Activated CD4-positive, alpha-beta T cell treated with anti-CD3 and anti-CD28 coated beads, Interleukin-2, amount 10 ng/mL, durations not matched to agents 24 days and 14 days (primary cell): Measurements from ENCODE around the gene PRPH2. TPM values are rescaled to one million over a fixed set of nuclear protein-coding genes. Genes with fewer than 3 reads are reported as not detected.

Experiments
- DNase-seq: peaks from one replicate; pipeline ENCODE4 v3.0.0; 2022
- H3K27ac Mint-ChIP-seq: one replicate; pipeline ENCODE4 v1.8.0; 2022; ENCODE audit warnings: mild to moderate bottlenecking, mixed read lengths
- H3K27me3 Mint-ChIP-seq: one replicate; pipeline ENCODE4 v1.8.0; 2022; ENCODE audit warnings: mixed read lengths
- H3K36me3 Mint-ChIP-seq: one replicate; pipeline ENCODE4 v1.8.0; 2022; ENCODE audit warnings: low read depth, mild to moderate bottlenecking, mixed read lengths
- H3K4me1 Mint-ChIP-seq: one replicate; pipeline ENCODE4 v1.8.0; 2021; ENCODE audit warnings: mixed read lengths
- H3K4me3 Mint-ChIP-seq: one replicate; pipeline ENCODE4 v1.8.0; 2022; ENCODE audit warnings: mild to moderate bottlenecking, moderate library complexity, mixed read lengths
- H3K9me3 Mint-ChIP-seq: one replicate; pipeline ENCODE4 v1.8.0; 2021; ENCODE audit warnings: mixed read lengths
- intact Hi-C: fragments of 100-400 bp; cut with micrococcal nuclease; formaldehyde crosslinking; loops from one replicate; pipeline ENCODE4 v1.15.1; 2023
- total RNA-seq: library from RNA; stranded (reverse); gene quantifications from 2 replicates; pipeline ENCODE4 v1.2.3, GENCODE V29; 2022

The PRPH2 gene
- not detected in 2 replicates for total RNA-seq

DNA sequence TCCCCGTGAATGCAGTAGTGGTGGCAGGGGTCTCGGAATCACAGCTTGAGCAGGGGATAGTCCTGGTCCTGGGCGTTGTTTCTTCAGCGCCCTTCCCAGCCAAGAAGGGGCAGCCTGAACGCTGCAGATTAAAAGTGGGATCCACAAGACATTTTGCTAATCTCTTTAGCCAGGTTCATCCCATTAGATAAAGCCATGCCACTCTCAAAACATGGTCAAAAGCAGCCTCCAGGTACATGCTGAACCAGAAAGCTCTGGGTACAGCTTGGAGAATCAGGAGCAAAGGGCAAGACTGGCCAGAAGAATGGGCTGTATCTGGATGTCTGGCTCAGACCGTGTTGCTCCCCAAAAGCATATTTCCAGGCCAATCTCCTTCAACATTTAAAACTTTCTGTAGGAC is at the start of gene PRPH2:
Gene PRPH2 (minus strand): TSS at position 101 of the 400 bp plus-strand sequence. CDS start 263 bp downstream, outside the sequence.
- H3K27ac Mint-ChIP-seq: no peak within 1 kb of the TSS
- H3K27me3 Mint-ChIP-seq: peaks cover 4% of the 10 kb centered on the region
- intact Hi-C loops: no loop called here
- H3K9me3 Mint-ChIP-seq: no peaks in the 10 kb centered on the region
- H3K4me1 Mint-ChIP-seq: peaks cover 13% of the 10 kb centered on the region
- no peak within 1 kb of the TSS for H3K4me3 Mint-ChIP-seq
- H3K36me3 Mint-ChIP-seq: no peaks in the 10 kb centered on the region
- no peak for DNase-seq

DNA sequence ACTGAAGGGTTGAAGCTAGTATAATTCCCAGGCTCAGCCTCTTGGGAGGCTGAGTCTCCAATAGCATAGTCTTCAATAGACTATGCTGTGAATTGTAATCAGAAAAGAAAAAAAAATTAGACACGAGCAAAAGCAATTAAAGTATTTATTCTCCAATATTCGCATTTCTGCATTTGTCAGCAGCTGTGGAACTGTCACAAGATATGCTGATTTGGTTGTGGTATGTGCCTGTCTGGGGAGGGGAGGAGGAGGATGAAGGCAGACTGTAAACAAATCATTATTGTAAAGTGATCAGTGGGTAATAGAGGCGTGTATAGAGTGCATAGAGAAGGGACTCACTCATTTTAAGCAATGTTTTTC is 49.3 kb upstream of the PRPH2 start:
- peaks cover 55% of the 10 kb centered on the region for H3K4me1 Mint-ChIP-seq
- peak; percentile 77 for DNase-seq
- intact Hi-C loops: loop anchor here (1.0 to 5.0 kb wide), 4 partner anchors 11 to 204 kb away; partner anchors contain the start of genes BICRAL, CNPY3 and TBCC
- peak overlapping the region; percentile 83 for H3K4me3 Mint-ChIP-seq
- peak overlapping the region; percentile 99 for H3K27ac Mint-ChIP-seq
- peaks cover 16% of the 10 kb centered on the region for H3K36me3 Mint-ChIP-seq
- no peaks in the 10 kb centered on the region for H3K27me3 Mint-ChIP-seq
- H3K9me3 Mint-ChIP-seq: no peaks in the 10 kb centered on the region

- peaks cover 23% of the 10 kb centered on the region for H3K36me3 Mint-ChIP-seq
- peak overlapping the region; percentile 56 for H3K27ac Mint-ChIP-seq
- intact Hi-C loops: loop anchor here (2.0 to 5.0 kb wide), 2 partner anchors 159 to 203 kb away; partner anchors contain the start of gene CNPY3
- H3K9me3 Mint-ChIP-seq: no peaks in the 10 kb centered on the region
- no peaks in the 10 kb centered on the region for H3K27me3 Mint-ChIP-seq
- peaks cover 45% of the 10 kb centered on the region for H3K4me1 Mint-ChIP-seq
- H3K4me3 Mint-ChIP-seq: no peak overlapping the region
- DNase-seq: no peak
These were observed 47.4 kb upstream of the PRPH2 start for GRCh38 chr6:42769836-42770235.

GRCh38 chr6:42769051-42769450 is 46.7 kb upstream of the PRPH2 start:
- no peaks in the 10 kb centered on the region for H3K27me3 Mint-ChIP-seq
- no peak for DNase-seq
- H3K4me3 Mint-ChIP-seq: no peak overlapping the region
- no peaks in the 10 kb centered on the region for H3K9me3 Mint-ChIP-seq
- H3K36me3 Mint-ChIP-seq: peaks cover 23% of the 10 kb centered on the region
- intact Hi-C loops: no loop called here
- H3K4me1 Mint-ChIP-seq: peaks cover 37% of the 10 kb centered on the region
- no peak overlapping the region for H3K27ac Mint-ChIP-seq

DNA sequence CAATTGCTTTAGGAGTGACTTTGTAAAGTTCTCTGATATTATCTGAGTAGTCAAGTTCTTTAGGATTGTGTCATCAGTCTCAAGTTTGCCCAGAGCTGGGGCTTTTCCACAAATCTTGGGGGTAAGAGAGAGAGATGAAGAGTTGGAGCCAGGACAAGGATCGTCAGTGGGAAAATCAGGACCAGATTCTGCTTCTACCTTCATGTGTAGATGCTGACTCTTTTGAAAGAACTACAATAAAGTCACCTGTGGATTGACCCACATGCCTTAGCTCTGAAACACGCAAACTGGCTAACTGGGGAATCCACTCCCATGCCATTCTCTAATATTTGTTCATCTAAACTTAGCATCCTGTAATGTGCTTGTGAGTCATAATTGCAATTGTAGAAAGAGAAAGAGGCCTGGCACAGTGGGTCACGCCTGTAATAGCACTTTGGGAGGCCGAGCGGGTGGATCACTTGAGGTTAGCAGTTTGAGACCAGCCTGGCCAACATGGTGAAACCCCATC is 43.8 kb upstream of the PRPH2 start:
- intact Hi-C loops: no loop called here
- H3K27ac Mint-ChIP-seq: no peak overlapping the region
- H3K4me1 Mint-ChIP-seq: peaks cover 17% of the 10 kb centered on the region

DNA sequence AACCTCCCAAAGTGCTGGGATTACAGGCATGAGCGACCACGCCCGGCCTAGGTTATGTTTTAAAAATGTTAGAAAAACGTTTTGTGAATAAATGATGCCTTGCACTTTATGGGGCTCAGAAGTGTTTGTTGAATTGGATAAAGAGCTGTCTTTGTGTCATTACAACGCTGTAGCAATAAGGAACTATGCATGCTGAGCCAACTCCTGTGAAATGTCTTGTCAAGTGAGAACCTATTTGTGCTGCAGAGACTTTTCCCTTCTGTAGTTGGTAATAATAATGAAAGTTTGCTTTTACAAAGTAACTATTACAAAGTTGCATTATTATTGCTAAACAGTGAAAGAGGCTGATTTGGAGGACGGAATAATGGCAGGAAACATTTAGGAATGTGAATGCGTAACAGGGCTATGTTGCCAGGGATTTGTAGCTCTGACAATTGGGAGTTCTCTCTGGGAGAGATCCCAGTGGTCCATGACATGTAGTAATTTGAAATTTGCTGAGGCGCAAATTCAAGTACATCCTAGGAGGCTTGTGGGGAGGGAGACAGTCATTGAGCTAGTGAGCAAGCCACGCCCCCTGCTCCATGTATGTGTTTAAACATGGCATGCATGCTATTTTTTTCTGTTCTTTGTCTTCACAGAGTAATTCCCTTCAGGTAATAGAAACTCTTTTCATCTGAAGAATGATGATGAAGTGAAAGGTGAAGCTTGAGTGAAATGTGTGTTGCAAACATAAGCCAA is 42.7 kb upstream of the PRPH2 start:
- H3K4me3 Mint-ChIP-seq: no peak overlapping the region
- no peak for DNase-seq
- no peaks in the 10 kb centered on the region for H3K9me3 Mint-ChIP-seq
- H3K36me3 Mint-ChIP-seq: peaks cover 22% of the 10 kb centered on the region
- no peak overlapping the region for H3K27ac Mint-ChIP-seq
- H3K27me3 Mint-ChIP-seq: no peaks in the 10 kb centered on the region
- intact Hi-C loops: no loop called here
- H3K4me1 Mint-ChIP-seq: peaks cover 10% of the 10 kb centered on the region

More for the DNA sequence above, 43.8 kb upstream of the PRPH2 start:
- no peak for DNase-seq
- Mint-ChIP-seq H3K27me3 (no peaks in the 10 kb centered on the region), H3K36me3 (peaks cover 24% of the 10 kb centered on the region), H3K4me3 (no peak overlapping the region), H3K9me3 (no peaks in the 10 kb centered on the region)

GRCh38 chr6:42762950-42763349 is 40.6 kb upstream of the PRPH2 start:
- H3K9me3 Mint-ChIP-seq: no peaks in the 10 kb centered on the region
- intact Hi-C loops: no loop called here
- H3K4me3 Mint-ChIP-seq: no peak overlapping the region
- H3K4me1 Mint-ChIP-seq: peaks cover 6% of the 10 kb centered on the region
- no peak overlapping the region for H3K27ac Mint-ChIP-seq
- no peaks in the 10 kb centered on the region for H3K27me3 Mint-ChIP-seq
- DNase-seq: no peak
- H3K36me3 Mint-ChIP-seq: peaks cover 27% of the 10 kb centered on the region

- intact Hi-C loops: no loop called here
These were observed 40.0 kb upstream of the PRPH2 start for GRCh38 chr6:42762426-42762859.

DNA sequence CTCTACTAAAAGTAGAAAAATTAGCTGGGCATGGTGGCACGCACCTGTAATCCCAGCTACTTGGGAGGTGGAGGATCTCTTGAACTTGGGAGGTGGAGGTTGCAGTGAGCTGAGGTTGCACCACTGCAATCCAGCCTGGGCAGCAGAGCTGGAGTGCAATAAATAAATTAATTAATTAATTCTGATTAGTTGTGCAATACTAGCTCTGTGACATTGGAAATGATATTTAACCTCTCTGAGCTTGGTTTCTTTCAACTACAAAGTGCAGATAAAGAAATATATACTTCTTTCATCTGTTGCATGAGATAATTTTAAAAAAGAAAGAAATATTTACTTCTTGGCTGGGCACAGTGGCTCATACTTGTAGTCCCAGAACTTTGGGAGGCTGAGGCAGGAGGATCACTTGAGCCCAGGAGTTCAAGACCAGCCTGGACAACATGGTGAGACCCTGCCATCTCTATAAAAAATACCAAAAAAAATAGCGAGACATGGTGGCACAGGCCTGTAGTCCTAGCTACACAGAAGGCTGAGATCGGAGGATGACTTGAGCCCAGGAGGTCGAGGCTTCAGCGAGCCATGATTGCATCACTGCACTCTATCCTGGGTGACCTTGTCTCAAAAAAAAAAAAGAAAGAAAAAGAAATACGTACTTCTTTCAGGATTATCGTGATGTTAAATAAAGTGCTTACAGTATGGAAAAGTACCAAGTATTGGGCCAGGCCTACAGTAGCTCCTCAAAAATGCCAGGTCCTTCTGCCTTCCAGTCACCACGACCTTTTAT is 39.1 kb upstream of the PRPH2 start:
- H3K36me3 Mint-ChIP-seq: peaks cover 21% of the 10 kb centered on the region
- peaks cover 2% of the 10 kb centered on the region for H3K4me1 Mint-ChIP-seq
- H3K27me3 Mint-ChIP-seq: no peaks in the 10 kb centered on the region
- no peak overlapping the region for H3K4me3 Mint-ChIP-seq
- intact Hi-C loops: no loop called here
- H3K9me3 Mint-ChIP-seq: no peaks in the 10 kb centered on the region
- DNase-seq: no peak
- no peak overlapping the region for H3K27ac Mint-ChIP-seq

More at GRCh38 chr6:42762426-42762859, 40.0 kb upstream of the PRPH2 start:
- Mint-ChIP-seq H3K9me3 (no peaks in the 10 kb centered on the region), H3K27ac (no peak overlapping the region), H3K36me3 (peaks cover 23% of the 10 kb centered on the region), H3K4me1 (peaks cover 3% of the 10 kb centered on the region), H3K4me3 (no peak overlapping the region), H3K27me3 (no peaks in the 10 kb centered on the region)
- DNase-seq: no peak

- no peak for DNase-seq
- peaks cover 20% of the 10 kb centered on the region for H3K36me3 Mint-ChIP-seq
- intact Hi-C loops: no loop called here
- H3K27me3 Mint-ChIP-seq: no peaks in the 10 kb centered on the region
- no peaks in the 10 kb centered on the region for H3K9me3 Mint-ChIP-seq
- H3K4me3 Mint-ChIP-seq: no peak overlapping the region
- no peak overlapping the region for H3K27ac Mint-ChIP-seq
- peaks cover 2% of the 10 kb centered on the region for H3K4me1 Mint-ChIP-seq
These were observed 36.5 kb upstream of the PRPH2 start for GRCh38 chr6:42758756-42759430.

DNA sequence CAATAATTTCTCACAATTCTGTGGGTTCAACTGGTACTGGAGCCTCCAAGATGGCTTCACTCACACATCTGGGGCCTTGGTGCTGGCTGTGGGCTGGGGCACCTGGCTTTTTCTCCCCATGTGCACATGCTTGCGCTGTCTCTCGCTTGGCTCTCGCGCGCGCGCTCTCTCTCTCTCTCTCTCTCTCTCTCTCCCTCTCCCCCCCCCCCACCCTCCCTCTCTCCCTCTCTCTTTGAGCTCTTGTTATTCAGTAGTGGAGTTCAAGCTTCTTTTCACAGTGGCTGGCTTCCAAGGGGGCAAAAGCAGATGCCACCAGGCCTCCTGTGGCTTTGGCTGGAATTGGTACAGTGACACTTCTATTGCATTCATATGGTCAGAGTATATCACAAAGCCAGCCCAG is 34.3 kb upstream of the PRPH2 start:
- H3K4me3 Mint-ChIP-seq: no peak overlapping the region
- no peaks in the 10 kb centered on the region for H3K27me3 Mint-ChIP-seq
- no peak for DNase-seq
- peaks cover 21% of the 10 kb centered on the region for H3K36me3 Mint-ChIP-seq
- no peaks in the 10 kb centered on the region for H3K9me3 Mint-ChIP-seq
- intact Hi-C loops: no loop called here
- no peak overlapping the region for H3K27ac Mint-ChIP-seq
- H3K4me1 Mint-ChIP-seq: peaks cover 3% of the 10 kb centered on the region

DNA sequence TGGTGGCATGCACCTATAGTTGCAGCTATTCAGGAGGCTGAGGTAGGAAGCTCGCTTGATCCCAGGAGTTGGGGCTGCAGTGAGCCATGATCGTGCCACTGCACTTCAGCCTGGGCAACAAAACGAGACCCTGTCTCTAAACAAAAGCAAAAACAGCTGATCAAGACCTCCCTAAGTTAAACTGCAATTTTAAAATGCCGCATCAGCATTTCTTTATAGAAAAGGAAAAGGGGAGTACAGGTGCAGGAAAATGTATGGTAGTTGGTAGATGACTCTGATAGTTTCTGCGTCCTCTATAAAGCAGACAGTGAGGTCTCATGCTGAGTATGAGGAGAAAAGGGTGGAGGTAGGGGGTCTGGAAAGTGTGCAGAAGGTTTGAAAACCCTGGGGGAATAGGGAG is 32.4 kb upstream of the PRPH2 start:
- Mint-ChIP-seq H3K27ac (no peak overlapping the region), H3K36me3 (peaks cover 21% of the 10 kb centered on the region), H3K4me3 (no peak overlapping the region), H3K9me3 (no peaks in the 10 kb centered on the region), H3K27me3 (no peaks in the 10 kb centered on the region), H3K4me1 (peaks cover 7% of the 10 kb centered on the region)
- no peak for DNase-seq
- intact Hi-C loops: no loop called here

GRCh38 chr6:42751055-42751454 is 28.7 kb upstream of the PRPH2 start:
- Mint-ChIP-seq H3K27me3 (no peaks in the 10 kb centered on the region), H3K36me3 (peaks cover 16% of the 10 kb centered on the region), H3K4me1 (peaks cover 20% of the 10 kb centered on the region), H3K27ac (no peak overlapping the region), H3K4me3 (no peak overlapping the region), H3K9me3 (no peaks in the 10 kb centered on the region)
- intact Hi-C loops: no loop called here
- DNase-seq: no peak
